Parathyroid adenoma (tissue), 2 donors: ENCODE results near the gene LAMC1.

Experiments
- H2AFZ ChIP-seq: fragments of 300-600 bp; sonication (generic); one replicate; pipeline ENCODE4 v1.7.0; 2017; ENCODE audit warnings: antibody characterized with exemption, mild to moderate bottlenecking
- H3K27ac ChIP-seq: fragments of 300-600 bp; sonication (generic); one replicate; pipeline ENCODE4 v1.7.0; 2017
- H3K27me3 ChIP-seq: fragments of 300-600 bp; sonication (generic); one replicate; pipeline ENCODE4 v1.7.0; 2017; ENCODE audit warnings: low read length; ENCODE audit not compliant: control insufficient read depth, insufficient read depth
- H3K36me3 ChIP-seq: fragments of 300-600 bp; sonication (generic); one replicate; pipeline ENCODE4 v1.7.0; 2017; ENCODE audit warnings: low read length; ENCODE audit not compliant: control insufficient read depth, insufficient read depth
- H3K4me1 ChIP-seq: fragments of 300-600 bp; sonication (generic); one replicate; pipeline ENCODE4 v1.7.0; 2017; ENCODE audit warnings: control low read depth
- H3K4me2 ChIP-seq: fragments of 300-600 bp; sonication (generic); one replicate; pipeline ENCODE4 v1.7.0; 2017; ENCODE audit warnings: low read length
- H3K4me3 ChIP-seq: fragments of 300-600 bp; sonication (generic); one replicate; pipeline ENCODE4 v1.7.0; 2017; ENCODE audit warnings: low read depth, low read length
- H3K79me2 ChIP-seq: fragments of 300-600 bp; sonication (generic); one replicate; pipeline ENCODE4 v1.7.0; 2017; ENCODE audit warnings: control low read depth
- H3K9ac ChIP-seq: fragments of 300-600 bp; sonication (generic); one replicate; pipeline ENCODE4 v1.7.0; 2017; ENCODE audit warnings: mild to moderate bottlenecking
- H3K9me3 ChIP-seq: fragments of 300-600 bp; sonication (generic); one replicate; pipeline ENCODE4 v1.7.0; 2017; ENCODE audit warnings: low read length; ENCODE audit not compliant: control insufficient read depth
- TF ChIP-seq, protein P1 (sequence below): fragments of 300-600 bp; sonication (generic); IDR thresholded peaks from one replicate; pipeline ENCODE4 v1.7.0; 2017; ENCODE audit warnings: antibody characterized with exemption, mild to moderate bottlenecking
- donor health status: primary hyperparathyroidism.

The LAMC1 gene

DNA sequence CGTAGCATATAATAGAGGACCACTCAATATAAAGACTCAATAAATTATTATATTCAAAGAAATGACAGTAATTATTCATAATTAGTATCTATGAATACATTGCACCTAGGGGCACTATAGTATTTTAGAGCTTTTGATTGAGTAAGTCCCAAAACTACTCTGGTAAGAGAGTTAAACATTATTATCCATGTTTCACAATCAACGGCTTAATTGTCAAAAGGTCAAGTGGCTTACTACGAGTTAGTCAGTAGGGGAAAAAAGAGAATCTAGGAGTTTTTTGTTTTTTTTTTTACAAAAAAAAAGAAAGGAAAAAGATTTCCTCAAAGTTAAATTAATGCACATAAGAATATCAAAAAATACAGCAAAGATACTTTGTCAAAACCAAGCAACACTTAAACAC is 20.4 kb upstream of the LAMC1 start:
- TF ChIP-seq, protein P1, sequence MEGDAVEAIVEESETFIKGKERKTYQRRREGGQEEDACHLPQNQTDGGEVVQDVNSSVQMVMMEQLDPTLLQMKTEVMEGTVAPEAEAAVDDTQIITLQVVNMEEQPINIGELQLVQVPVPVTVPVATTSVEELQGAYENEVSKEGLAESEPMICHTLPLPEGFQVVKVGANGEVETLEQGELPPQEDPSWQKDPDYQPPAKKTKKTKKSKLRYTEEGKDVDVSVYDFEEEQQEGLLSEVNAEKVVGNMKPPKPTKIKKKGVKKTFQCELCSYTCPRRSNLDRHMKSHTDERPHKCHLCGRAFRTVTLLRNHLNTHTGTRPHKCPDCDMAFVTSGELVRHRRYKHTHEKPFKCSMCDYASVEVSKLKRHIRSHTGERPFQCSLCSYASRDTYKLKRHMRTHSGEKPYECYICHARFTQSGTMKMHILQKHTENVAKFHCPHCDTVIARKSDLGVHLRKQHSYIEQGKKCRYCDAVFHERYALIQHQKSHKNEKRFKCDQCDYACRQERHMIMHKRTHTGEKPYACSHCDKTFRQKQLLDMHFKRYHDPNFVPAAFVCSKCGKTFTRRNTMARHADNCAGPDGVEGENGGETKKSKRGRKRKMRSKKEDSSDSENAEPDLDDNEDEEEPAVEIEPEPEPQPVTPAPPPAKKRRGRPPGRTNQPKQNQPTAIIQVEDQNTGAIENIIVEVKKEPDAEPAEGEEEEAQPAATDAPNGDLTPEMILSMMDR: no peak
- H3K4me2 ChIP-seq: no peak overlapping the region
- no peak overlapping the region for H3K27ac ChIP-seq
- no peaks in the 10 kb centered on the region for H3K36me3 ChIP-seq
- no peaks in the 10 kb centered on the region for H3K79me2 ChIP-seq
- H3K27me3 ChIP-seq: no peaks in the 10 kb centered on the region
- H2AFZ ChIP-seq: no peak overlapping the region
- H3K9ac ChIP-seq: no peak overlapping the region
- H3K4me1 ChIP-seq: no peaks in the 10 kb centered on the region
- no peak overlapping the region for H3K4me3 ChIP-seq
- H3K9me3 ChIP-seq: no peaks in the 10 kb centered on the region

GRCh38 chr1:183003203-183003602 is 20.0 kb upstream of the LAMC1 start:
- Histone ChIP-seq H3K27ac (no peak overlapping the region), H3K9ac (no peak overlapping the region), H3K79me2 (no peaks in the 10 kb centered on the region), H3K27me3 (no peaks in the 10 kb centered on the region), H3K4me2 (no peak overlapping the region), H3K36me3 (no peaks in the 10 kb centered on the region), H3K4me3 (no peak overlapping the region), H3K9me3 (no peaks in the 10 kb centered on the region), H2AFZ (no peak overlapping the region), H3K4me1 (no peaks in the 10 kb centered on the region)
- TF ChIP-seq, protein P1: no peak

DNA sequence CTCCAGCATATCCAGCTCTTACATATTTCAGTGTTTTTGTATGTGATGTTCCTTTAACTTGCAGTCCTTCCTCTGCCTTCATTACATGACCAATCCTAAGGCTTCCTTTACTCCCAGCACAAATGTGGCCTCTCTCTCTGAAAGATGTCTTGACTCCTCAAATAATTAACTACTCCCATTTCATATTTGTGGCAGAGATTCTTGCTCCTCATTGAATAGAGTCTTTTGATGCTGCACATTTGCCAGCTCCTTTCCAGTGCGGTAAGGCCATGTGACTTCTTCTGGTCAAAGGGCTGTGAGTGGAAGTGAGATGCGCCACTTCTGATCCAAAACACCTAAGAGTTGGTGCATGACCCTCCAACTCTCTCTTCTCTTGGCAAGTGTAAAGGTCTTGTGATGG is 19.1 kb upstream of the LAMC1 start:
- Histone ChIP-seq H3K4me3 (no peak overlapping the region), H3K4me2 (no peak overlapping the region), H3K9me3 (no peaks in the 10 kb centered on the region), H3K36me3 (no peaks in the 10 kb centered on the region), H3K27me3 (no peaks in the 10 kb centered on the region), H3K4me1 (no peaks in the 10 kb centered on the region), H3K79me2 (no peaks in the 10 kb centered on the region), H3K9ac (no peak overlapping the region), H2AFZ (no peak overlapping the region), H3K27ac (no peak overlapping the region)
- TF ChIP-seq, protein P1: no peak

- H2AFZ ChIP-seq: no peak overlapping the region
- no peak overlapping the region for H3K4me2 ChIP-seq
- H3K27me3 ChIP-seq: no peaks in the 10 kb centered on the region
- no peaks in the 10 kb centered on the region for H3K79me2 ChIP-seq
- no peak overlapping the region for H3K27ac ChIP-seq
- H3K4me1 ChIP-seq: no peaks in the 10 kb centered on the region
- H3K9ac ChIP-seq: no peak overlapping the region
- H3K4me3 ChIP-seq: no peak overlapping the region
- no peaks in the 10 kb centered on the region for H3K36me3 ChIP-seq
- H3K9me3 ChIP-seq: no peaks in the 10 kb centered on the region
- TF ChIP-seq, protein P1: no peak
Measured at GRCh38 chr1:183011859-183012258, 11.4 kb upstream of the LAMC1 start.

- Histone ChIP-seq H3K4me3 (no peak overlapping the region), H3K36me3 (no peaks in the 10 kb centered on the region), H3K9ac (no peak overlapping the region), H3K79me2 (no peaks in the 10 kb centered on the region), H2AFZ (no peak overlapping the region), H3K4me1 (no peaks in the 10 kb centered on the region), H3K27me3 (no peaks in the 10 kb centered on the region), H3K4me2 (no peak overlapping the region), H3K27ac (no peak overlapping the region), H3K9me3 (no peaks in the 10 kb centered on the region)
- TF ChIP-seq, protein P1: no peak
Measured at GRCh38 chr1:183012301-183012994, 10.8 kb upstream of the LAMC1 start.
